ENCODE results near the gene HLA-DOB. TPM values are rescaled to one million over a fixed set of nuclear protein-coding genes. Genes with fewer than 3 reads are reported as not detected.

HLA-DOB gene
- total RNA-seq, 1 donor from 2014 or later, result 3.1 TPM

Other genes with a start within 250 kb of the HLA-DOB start
- 22.9 and 27.2 TPM in 2 replicates for gene HLA-DRB1, start 227.2 kb downstream of the HLA-DOB start, total RNA-seq
- 5.0 and 6.3 TPM in 2 replicates for gene HLA-DQA1, start 179.6 kb downstream of the HLA-DOB start, total RNA-seq
- 1.6 and 2.7 TPM in 2 replicates for gene HLA-DQB1, start 150.3 kb downstream of the HLA-DOB start, total RNA-seq
- 1.0 and 1.7 TPM in 2 replicates for gene HLA-DQA2, start 75.6 kb downstream of the HLA-DOB start, total RNA-seq
- 0.25 and 0.30 TPM in 2 replicates for gene HLA-DQB2, start 53.5 kb downstream of the HLA-DOB start, total RNA-seq
- 142 and 162 TPM in 2 replicates for gene TAP2, start 21.7 kb upstream of the HLA-DOB start, total RNA-seq
- gene PSMB8, start 27.0 kb upstream of the HLA-DOB start, total RNA-seq, result 352 and 368 TPM in 2 replicates
- gene TAP1, start 36.7 kb upstream of the HLA-DOB start, total RNA-seq, result 276 and 278 TPM in 2 replicates
- gene PSMB9, start 37.2 kb upstream of the HLA-DOB start, total RNA-seq, result 262 and 265 TPM in 2 replicates
- gene HLA-DMB, start 124.0 kb upstream of the HLA-DOB start, total RNA-seq, result 1.3 and 1.4 TPM in 2 replicates
- 15.9 and 19.0 TPM in 2 replicates for gene HLA-DMA, start 136.1 kb upstream of the HLA-DOB start, total RNA-seq
- 295 and 306 TPM in 2 replicates for gene BRD2, start 151.6 kb upstream of the HLA-DOB start, total RNA-seq
- gene HLA-DOA, start 192.6 kb upstream of the HLA-DOB start, total RNA-seq, result 0.28 and 0.37 TPM in 2 replicates